ENCODE results near the gene CEP170.

CEP170 gene

DNA sequence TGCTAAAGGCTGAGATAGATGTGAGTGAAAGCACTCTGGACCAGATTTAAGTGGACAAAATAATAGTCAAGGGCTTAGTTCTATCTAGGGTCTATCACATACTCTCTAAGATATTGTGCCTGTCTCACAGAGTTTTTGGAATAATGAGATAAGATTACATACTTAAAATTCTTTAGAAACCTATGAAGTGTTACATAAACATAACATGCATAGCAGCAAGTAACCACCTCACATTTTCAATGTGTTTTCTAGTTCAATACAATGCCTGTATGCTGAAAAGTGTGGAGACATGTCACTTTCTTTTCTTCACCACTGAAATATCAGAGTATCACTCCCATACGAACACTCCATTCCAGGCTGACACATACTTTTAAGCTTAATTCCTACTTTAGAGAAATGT lies 16.9 kb upstream of the CEP170 start:
- H3K36me3 ChIP-seq (ENCODE audit: control insufficient read depth, insufficient read depth, low read length): peaks cover 2% of the 10 kb centered on the region
- no peak for DNase-seq (ENCODE audit: extremely low read depth, insufficient read length)
- H3K4me3 ChIP-seq (replicated peaks; ENCODE audit: low read depth, low read length): no peak overlapping the region
- TF ChIP-seq, protein P1, sequence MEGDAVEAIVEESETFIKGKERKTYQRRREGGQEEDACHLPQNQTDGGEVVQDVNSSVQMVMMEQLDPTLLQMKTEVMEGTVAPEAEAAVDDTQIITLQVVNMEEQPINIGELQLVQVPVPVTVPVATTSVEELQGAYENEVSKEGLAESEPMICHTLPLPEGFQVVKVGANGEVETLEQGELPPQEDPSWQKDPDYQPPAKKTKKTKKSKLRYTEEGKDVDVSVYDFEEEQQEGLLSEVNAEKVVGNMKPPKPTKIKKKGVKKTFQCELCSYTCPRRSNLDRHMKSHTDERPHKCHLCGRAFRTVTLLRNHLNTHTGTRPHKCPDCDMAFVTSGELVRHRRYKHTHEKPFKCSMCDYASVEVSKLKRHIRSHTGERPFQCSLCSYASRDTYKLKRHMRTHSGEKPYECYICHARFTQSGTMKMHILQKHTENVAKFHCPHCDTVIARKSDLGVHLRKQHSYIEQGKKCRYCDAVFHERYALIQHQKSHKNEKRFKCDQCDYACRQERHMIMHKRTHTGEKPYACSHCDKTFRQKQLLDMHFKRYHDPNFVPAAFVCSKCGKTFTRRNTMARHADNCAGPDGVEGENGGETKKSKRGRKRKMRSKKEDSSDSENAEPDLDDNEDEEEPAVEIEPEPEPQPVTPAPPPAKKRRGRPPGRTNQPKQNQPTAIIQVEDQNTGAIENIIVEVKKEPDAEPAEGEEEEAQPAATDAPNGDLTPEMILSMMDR (IDR thresholded peaks at IDR 0.05; ENCODE audit: insufficient read depth, low read length, poor library complexity, severe bottlenecking): no peak
- no peaks in the 10 kb centered on the region for H3K27me3 ChIP-seq (replicated peaks; ENCODE audit: control insufficient read depth, insufficient read depth, low read length)

DNA sequence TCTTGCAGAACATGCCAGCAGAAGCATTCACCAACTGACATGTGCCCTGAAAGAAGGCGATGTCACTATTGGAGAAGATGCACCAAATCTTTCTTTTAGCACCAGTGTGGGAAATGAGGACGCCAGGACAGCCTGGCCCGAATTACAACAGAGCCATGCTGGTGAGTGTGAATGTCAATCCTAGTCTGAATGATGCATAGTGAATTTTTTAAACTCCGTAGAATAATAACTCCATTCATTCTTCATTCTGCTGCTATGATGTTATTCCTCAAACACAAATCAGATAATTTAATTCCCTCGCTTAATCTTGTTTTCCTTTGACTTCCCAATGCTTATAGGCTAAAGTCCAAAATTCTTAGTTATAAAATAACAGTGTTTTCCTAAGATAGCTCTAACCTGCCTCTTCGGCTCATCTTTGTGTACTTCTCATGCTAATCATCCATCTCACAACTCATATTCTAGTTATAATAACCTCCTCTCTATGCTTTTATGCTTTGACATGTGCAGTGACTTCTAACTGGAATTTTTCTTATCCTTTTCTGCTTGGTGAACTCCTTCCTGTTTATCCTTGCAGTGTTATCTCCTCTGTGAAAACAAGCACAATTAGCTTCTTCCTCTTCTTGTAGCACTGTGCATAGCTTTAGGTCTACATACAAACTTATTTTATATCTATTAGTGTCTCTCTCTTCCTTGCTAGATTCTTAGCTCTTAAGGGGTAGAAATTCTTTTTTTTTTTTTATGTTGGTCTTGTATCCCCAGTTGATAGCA lies 15.2 kb upstream of the CEP170 start:
- TF ChIP-seq, protein P1 (IDR thresholded peaks at IDR 0.05; ENCODE audit: insufficient read depth, low read length, poor library complexity, severe bottlenecking): no peak
- DNase-seq (ENCODE audit: extremely low read depth, insufficient read length): no peak
- Histone ChIP-seq H3K4me3 (replicated peaks; ENCODE audit: low read depth, low read length) (no peak overlapping the region), H3K27me3 (replicated peaks; ENCODE audit: control insufficient read depth, insufficient read depth, low read length) (no peaks in the 10 kb centered on the region), H3K36me3 (ENCODE audit: control insufficient read depth, insufficient read depth, low read length) (peaks cover 2% of the 10 kb centered on the region)

DNA sequence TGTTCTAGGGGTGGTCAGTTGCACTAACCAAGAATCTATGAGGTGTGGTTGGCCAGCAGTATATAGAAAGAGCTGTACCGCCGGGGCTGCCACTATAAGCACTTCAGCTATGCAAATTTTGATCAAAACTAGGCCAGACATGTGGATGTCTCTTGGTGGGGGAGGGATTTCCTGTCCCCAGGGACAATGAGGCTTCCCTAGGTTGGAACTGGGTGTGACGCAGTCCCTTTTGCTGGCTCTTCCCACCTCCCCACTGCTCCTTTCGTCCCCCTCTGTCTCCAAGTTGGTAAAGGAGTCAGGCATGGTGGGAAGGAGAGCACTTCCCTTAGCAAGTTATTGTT lies 14.3 kb upstream of the CEP170 start:
- Histone ChIP-seq H3K27me3 (replicated peaks; ENCODE audit: control insufficient read depth, insufficient read depth, low read length) (no peaks in the 10 kb centered on the region), H3K4me3 (replicated peaks; ENCODE audit: low read depth, low read length) (no peak overlapping the region), H3K36me3 (ENCODE audit: control insufficient read depth, insufficient read depth, low read length) (peaks cover 2% of the 10 kb centered on the region)
- DNase-seq (ENCODE audit: extremely low read depth, insufficient read length): no peak
- TF ChIP-seq, protein P1 (IDR thresholded peaks at IDR 0.05; ENCODE audit: insufficient read depth, low read length, poor library complexity, severe bottlenecking): no peak

DNA sequence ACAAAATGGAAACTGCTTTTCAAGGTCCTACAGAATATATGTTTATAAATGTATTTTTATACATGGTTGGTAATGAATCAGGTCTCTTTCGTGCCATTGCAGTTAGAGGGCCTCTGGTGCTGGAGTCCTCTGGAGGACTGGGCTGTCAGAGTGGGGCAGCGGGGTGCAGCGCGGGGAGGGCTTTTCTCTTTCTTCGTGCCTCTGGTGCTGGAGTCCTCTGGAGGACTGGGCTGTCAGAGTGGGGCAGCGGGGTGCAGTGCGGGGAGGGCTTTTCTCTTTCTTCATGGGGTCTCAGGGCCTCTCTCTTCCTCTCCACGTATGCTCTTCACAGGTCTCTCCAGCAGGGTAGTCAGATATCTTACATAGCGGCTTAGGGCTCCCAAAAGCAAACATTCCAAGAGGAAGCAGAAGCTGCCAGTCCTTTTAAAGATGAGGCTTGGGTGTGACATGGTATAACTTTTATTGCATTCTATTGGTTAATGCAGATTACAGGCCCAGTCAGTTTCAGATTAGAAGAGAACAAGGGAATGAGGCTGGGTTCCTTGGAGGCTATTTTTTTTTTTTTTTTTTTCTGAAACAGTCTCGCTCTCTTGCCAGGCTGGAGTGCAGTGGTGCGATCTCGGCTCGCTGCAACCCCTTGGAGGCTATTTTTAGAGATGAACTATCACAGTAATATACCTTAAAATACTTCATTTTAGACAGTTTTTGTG lies 13.8 kb upstream of the CEP170 start:
- peaks cover 2% of the 10 kb centered on the region for H3K36me3 ChIP-seq (ENCODE audit: control insufficient read depth, insufficient read depth, low read length)
- TF ChIP-seq, protein P1 (IDR thresholded peaks at IDR 0.05; ENCODE audit: insufficient read depth, low read length, poor library complexity, severe bottlenecking): no peak
- no peaks in the 10 kb centered on the region for H3K27me3 ChIP-seq (replicated peaks; ENCODE audit: control insufficient read depth, insufficient read depth, low read length)
- no peak for DNase-seq (ENCODE audit: extremely low read depth, insufficient read length)
- no peak overlapping the region for H3K4me3 ChIP-seq (replicated peaks; ENCODE audit: low read depth, low read length)

DNA sequence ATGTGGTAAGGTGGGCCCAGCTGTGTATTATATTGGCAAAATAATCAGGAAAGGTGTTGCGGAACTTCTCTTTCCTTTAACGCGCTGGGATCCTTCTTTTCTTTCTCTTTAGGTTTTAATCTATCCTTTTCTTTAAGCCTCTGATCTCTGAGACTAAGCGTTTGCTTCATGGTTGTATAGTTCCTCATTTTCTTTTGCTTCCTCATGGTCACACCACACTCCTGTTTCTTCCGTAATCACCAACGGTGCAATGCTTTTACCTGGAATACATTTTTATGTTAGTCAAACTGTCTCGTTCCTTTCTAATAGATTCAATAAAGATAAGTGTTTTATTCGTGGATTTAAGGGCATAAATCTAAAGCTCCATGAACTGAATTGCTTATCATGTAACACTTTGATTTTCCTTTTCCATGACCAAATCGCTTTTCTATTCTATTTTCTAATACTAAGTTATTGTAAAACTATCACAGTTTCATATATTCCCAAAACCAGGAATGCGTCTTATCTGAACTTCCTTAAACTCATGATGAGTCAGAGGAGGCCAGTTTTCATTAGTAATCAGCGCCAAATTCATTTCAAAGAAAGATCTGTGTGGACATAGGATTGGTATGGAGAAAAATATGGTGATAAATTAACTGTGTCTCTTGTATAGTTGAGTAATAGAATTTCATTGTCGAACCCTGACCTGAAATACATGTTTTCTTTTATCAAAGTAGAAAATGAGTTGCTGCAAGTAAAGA lies 13.0 kb upstream of the CEP170 start:
- DNase-seq (ENCODE audit: extremely low read depth, insufficient read length): no peak

More for the DNA sequence above, 13.0 kb upstream of the CEP170 start:
- TF ChIP-seq, protein P1 (IDR thresholded peaks at IDR 0.05; ENCODE audit: insufficient read depth, low read length, poor library complexity, severe bottlenecking): no peak
- Histone ChIP-seq H3K4me3 (replicated peaks; ENCODE audit: low read depth, low read length) (no peak overlapping the region), H3K36me3 (ENCODE audit: control insufficient read depth, insufficient read depth, low read length) (no peaks in the 10 kb centered on the region), H3K27me3 (replicated peaks; ENCODE audit: control insufficient read depth, insufficient read depth, low read length) (no peaks in the 10 kb centered on the region)
